Neural crest cell (in vitro differentiated cells): ENCODE data around the gene RHOC. TPM values are rescaled to one million over a fixed set of nuclear protein-coding genes. Genes with fewer than 3 reads are reported as not detected.

ENCODE experiments used
- DNase-seq: peaks from one replicate; pipeline ENCODE4 v3.0.0; 2021; ENCODE audit warnings: low read depth, mixed read lengths, low spot score
- H3K27ac Mint-ChIP-seq: one replicate; pipeline ENCODE4 v1.8.0; 2021; ENCODE audit warnings: mild to moderate bottlenecking, mixed read lengths; ENCODE audit not compliant: unreplicated experiment
- H3K27me3 Mint-ChIP-seq: 2 replicates; pipeline ENCODE4 v1.8.0; 2021; ENCODE audit warnings: low read depth, mild to moderate bottlenecking, mixed read lengths
- H3K36me3 Mint-ChIP-seq: 2 replicates; pipeline ENCODE4 v1.8.0; 2021; ENCODE audit warnings: low read depth, mild to moderate bottlenecking, mixed read lengths
- H3K4me1 Mint-ChIP-seq: 2 replicates; pipeline ENCODE4 v1.8.0; 2021; ENCODE audit warnings: mixed read lengths
- H3K4me3 Mint-ChIP-seq: one replicate; pipeline ENCODE4 v1.8.0; 2021; ENCODE audit warnings: mild to moderate bottlenecking, mixed read lengths
- H3K9me3 Mint-ChIP-seq: 2 replicates; pipeline ENCODE4 v1.8.0; 2021; ENCODE audit warnings: mixed read lengths
- total RNA-seq: library from RNA; stranded (reverse); gene quantifications from 2 replicates; pipeline ENCODE4 v1.2.1, GENCODE V29; 2021
- TF ChIP-seq, protein P1 (sequence below): fragments of 200-600 bp; sonication (generic); conservative IDR thresholded peaks from 2 replicates; pipeline ENCODE4 v1.5.0; 2021; ENCODE audit warnings: antibody characterized with exemption, mild to moderate bottlenecking

Gene RHOC
- total RNA-seq, 1 donor from 2014 or later: 125 TPM

DNA sequence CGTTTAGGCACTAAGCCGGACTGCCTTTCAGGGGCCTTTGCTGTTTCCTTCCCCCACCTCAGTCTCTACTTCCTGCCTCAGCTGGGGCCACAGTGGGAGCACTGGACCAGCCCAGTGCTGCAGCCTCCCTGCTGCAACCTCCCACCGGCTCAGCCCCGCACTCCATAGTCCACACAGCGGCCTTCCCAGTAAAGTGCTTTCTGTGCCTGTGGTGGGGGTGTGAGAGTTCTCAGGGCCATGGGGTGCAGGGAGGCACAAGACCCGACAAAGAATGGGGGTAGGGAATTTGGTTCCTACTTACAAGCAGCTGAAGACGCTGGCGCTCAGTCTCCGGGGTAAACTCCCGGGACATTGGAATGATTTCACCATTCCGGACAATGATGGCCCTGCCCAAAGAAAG is 4.7 kb upstream of the RHOC start:
- H3K4me1 Mint-ChIP-seq: peaks cover 27% of the 10 kb centered on the region
- H3K36me3 Mint-ChIP-seq: no peaks in the 10 kb centered on the region
- peak overlapping the region; percentile 26 for H3K4me3 Mint-ChIP-seq
- H3K9me3 Mint-ChIP-seq: no peaks in the 10 kb centered on the region
- H3K27me3 Mint-ChIP-seq: peaks cover 64% of the 10 kb centered on the region
- TF ChIP-seq, protein P1, sequence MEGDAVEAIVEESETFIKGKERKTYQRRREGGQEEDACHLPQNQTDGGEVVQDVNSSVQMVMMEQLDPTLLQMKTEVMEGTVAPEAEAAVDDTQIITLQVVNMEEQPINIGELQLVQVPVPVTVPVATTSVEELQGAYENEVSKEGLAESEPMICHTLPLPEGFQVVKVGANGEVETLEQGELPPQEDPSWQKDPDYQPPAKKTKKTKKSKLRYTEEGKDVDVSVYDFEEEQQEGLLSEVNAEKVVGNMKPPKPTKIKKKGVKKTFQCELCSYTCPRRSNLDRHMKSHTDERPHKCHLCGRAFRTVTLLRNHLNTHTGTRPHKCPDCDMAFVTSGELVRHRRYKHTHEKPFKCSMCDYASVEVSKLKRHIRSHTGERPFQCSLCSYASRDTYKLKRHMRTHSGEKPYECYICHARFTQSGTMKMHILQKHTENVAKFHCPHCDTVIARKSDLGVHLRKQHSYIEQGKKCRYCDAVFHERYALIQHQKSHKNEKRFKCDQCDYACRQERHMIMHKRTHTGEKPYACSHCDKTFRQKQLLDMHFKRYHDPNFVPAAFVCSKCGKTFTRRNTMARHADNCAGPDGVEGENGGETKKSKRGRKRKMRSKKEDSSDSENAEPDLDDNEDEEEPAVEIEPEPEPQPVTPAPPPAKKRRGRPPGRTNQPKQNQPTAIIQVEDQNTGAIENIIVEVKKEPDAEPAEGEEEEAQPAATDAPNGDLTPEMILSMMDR: no peak
- no peak for DNase-seq
- H3K27ac Mint-ChIP-seq: no peak overlapping the region

DNA sequence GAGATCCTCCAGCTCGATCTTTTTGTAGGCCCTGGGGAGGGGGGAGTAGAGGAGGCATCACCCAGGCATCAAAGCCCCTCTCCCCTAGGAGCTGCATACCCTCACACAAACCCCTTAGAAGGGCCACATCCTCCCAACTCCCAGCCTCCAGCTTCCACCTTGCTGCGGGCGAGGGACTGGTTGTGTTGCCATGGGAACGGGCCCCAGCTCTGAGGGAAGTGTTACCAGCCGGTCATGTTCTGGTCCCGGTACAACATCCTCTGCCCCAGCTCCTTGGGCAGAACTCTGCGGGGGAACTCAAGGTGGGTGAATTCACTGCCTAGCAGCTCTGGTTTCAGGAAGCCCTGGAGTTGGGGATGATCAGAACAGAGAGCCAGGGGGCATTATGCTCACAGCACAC is 4.1 kb upstream of the RHOC start:
- Mint-ChIP-seq H3K36me3 (no peaks in the 10 kb centered on the region), H3K27ac (no peak overlapping the region), H3K4me3 (peak overlapping the region; percentile 26), H3K9me3 (no peaks in the 10 kb centered on the region), H3K27me3 (peaks cover 59% of the 10 kb centered on the region), H3K4me1 (peaks cover 27% of the 10 kb centered on the region)
- no peak for DNase-seq
- TF ChIP-seq, protein P1: no peak

DNA sequence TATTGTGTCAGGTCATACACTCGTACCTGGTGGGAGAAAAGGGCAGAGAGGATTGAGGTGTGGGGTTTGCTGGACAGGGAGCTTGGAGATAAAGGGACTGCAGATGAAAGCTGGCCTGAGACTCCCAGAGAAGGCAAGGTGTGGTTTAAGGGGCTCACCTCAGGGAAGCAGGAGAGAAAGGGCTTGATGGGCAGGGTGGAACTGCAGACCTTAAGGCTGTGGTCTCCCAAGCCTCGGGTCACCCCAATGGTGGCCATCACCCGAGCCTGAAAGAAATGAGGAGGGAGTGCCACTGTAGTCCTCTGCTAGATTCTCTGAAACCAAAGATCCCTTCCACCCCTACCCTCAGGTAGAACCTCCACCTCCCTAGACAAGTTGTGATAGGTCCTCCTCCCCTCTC is 3.7 kb upstream of the RHOC start:
- H3K27me3 Mint-ChIP-seq: peaks cover 55% of the 10 kb centered on the region
- no peaks in the 10 kb centered on the region for H3K9me3 Mint-ChIP-seq
- H3K36me3 Mint-ChIP-seq: no peaks in the 10 kb centered on the region
- H3K27ac Mint-ChIP-seq: no peak overlapping the region
- H3K4me3 Mint-ChIP-seq: peak overlapping the region; percentile 26
- TF ChIP-seq, protein P1: no peak
- no peak for DNase-seq
- H3K4me1 Mint-ChIP-seq: peaks cover 26% of the 10 kb centered on the region

DNA sequence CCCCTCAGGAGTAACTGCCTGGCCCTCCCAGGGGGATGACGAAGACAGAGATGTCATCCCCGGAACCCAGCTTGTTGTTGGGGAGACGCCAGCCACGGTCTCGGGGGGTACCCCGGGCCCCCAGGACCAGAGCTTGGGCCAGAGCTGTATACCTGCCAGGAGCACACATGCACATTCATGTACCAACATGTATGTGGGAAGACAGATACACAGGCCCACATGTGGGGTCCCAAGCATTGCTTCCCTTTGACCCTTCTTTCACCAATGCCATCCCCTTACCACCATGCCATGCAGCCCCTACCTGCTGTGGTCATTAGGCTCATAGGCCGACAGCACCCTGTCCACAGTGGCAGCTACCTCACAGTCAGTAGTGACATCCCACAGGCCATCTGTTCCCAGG is 3.2 kb upstream of the RHOC start:
- H3K36me3 Mint-ChIP-seq: no peaks in the 10 kb centered on the region
- DNase-seq: no peak
- H3K27me3 Mint-ChIP-seq: peaks cover 53% of the 10 kb centered on the region
- H3K9me3 Mint-ChIP-seq: no peaks in the 10 kb centered on the region
- TF ChIP-seq, protein P1: no peak
- no peak overlapping the region for H3K27ac Mint-ChIP-seq
- peaks cover 27% of the 10 kb centered on the region for H3K4me1 Mint-ChIP-seq
- H3K4me3 Mint-ChIP-seq: peak overlapping the region; percentile 26

DNA sequence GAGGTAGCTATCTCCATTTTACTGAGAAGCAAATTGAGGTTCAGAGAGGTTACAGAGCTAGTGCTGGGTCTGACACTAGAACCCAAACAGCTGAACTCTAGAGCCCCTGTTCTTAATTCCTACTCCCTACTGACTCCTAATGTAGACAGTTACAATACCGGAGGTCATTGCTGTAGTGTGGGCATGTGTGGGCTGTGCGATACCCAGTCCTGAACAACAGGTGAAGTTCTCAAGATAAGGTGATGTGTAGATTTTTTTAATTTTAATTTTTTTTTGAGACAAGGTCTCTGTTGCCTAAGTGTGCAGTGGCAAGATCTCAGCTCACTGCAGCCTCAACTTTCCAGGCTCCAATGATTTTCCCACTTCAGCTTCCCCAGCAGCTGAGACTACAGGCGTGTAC is 1.6 kb upstream of the RHOC start:
- no peak overlapping the region for H3K27ac Mint-ChIP-seq
- peaks cover 38% of the 10 kb centered on the region for H3K4me1 Mint-ChIP-seq
- no peaks in the 10 kb centered on the region for H3K36me3 Mint-ChIP-seq
- TF ChIP-seq, protein P1: no peak
- DNase-seq: no peak
- peaks cover 42% of the 10 kb centered on the region for H3K27me3 Mint-ChIP-seq
- peak overlapping the region; percentile 92 for H3K4me3 Mint-ChIP-seq
- no peaks in the 10 kb centered on the region for H3K9me3 Mint-ChIP-seq

DNA sequence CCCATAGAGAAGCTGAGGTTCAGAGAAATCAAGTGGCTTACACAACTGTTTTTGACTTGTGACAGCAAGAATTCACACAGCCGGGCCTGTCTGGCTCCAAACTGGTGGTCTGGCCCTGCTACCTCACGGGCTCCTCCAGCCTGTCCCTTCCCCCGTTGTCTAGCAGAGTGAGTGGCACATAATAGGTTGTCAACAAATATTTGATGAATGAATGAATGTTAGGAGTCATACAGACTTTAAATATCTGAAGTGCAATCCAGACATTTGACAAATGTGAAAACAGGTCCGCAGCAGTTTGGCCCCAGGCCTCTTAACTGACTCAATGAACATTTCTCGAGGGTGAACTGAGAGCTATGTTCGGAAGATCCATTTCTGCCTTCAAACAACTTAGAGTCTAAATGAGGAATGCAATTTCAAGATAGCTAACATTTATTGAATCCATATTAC is 1.1 kb upstream of the RHOC start:
- peaks cover 37% of the 10 kb centered on the region for H3K27me3 Mint-ChIP-seq
- TF ChIP-seq, protein P1: no peak
- no peak overlapping the region for H3K27ac Mint-ChIP-seq
- no peak for DNase-seq
- H3K36me3 Mint-ChIP-seq: no peaks in the 10 kb centered on the region
- H3K4me1 Mint-ChIP-seq: peaks cover 41% of the 10 kb centered on the region
- H3K9me3 Mint-ChIP-seq: no peaks in the 10 kb centered on the region
- peak overlapping the region; percentile 92 for H3K4me3 Mint-ChIP-seq
